IMR-90 (cell line): ENCODE results near the gene PRR23B. TPM values are rescaled to one million over a fixed set of nuclear protein-coding genes. Genes with fewer than 3 reads are reported as not detected.

Experiments used
- polyA plus RNA-seq, 3 experiments: library from polyadenylated mRNA; depleted of rRNA; stranded (reverse); fragments of >200 nt; gene quantifications; 2 replicates each; pipeline ENCODE4 v1.2.3, GENCODE V29; 2012; ENCODE audit warnings: low replicate concordance in 1 of 3
- total RNA-seq: library from RNA; depleted of rRNA; stranded (reverse); fragments of >200 nt; gene quantifications from 2 replicates; pipeline ENCODE4 v1.2.3, GENCODE V29; 2012; rRNA removed

PRR23B gene
- total and polyA plus RNA-seq, 2 of the 4 experiments (the other 2 are of a cell fraction): not detected

Other genes starting within 250 kb of the PRR23B start
- 6.3 and 7.5 TPM in 2 replicates for gene PIK3CB, start 186.0 kb downstream of the PRR23B start, total RNA-seq
- 5.2 and 6.8 TPM in 2 replicates for gene PIK3CB, start 186.0 kb downstream of the PRR23B start, polyA plus RNA-seq (2012; rRNA removed)
- not detected in 2 replicates for gene FOXL2, start 73.8 kb downstream of the PRR23B start, total RNA-seq
- gene FOXL2, start 73.8 kb downstream of the PRR23B start, polyA plus RNA-seq (2012; rRNA removed): 0.07 TPM in 2 replicates
- under 0.01 TPM in 1 of 2 replicates, not detected in the other for gene FOXL2NB, start 73.7 kb downstream of the PRR23B start, total RNA-seq
- gene FOXL2NB, start 73.7 kb downstream of the PRR23B start, polyA plus RNA-seq (2012; rRNA removed): 0.05 TPM in 1 of 2 replicates, not detected in the other
- not detected in 2 replicates for gene PRR23A, start 14.7 kb downstream of the PRR23B start, total RNA-seq
- gene PRR23A, start 14.7 kb downstream of the PRR23B start, polyA plus RNA-seq (2012; rRNA removed): not detected in 2 replicates
- not detected in 2 replicates for gene PRR23C, start 24.0 kb upstream of the PRR23B start, total RNA-seq
- not detected in 2 replicates for gene PRR23C, start 24.0 kb upstream of the PRR23B start, polyA plus RNA-seq (2012; rRNA removed)